Thoracic aorta (tissue), 2 donors: Measurements from ENCODE around the gene NELFA. TPM values are rescaled to one million over a fixed set of nuclear protein-coding genes. Genes with fewer than 3 reads are reported as not detected.

Experiments
- ATAC-seq: fragments of 150-250 bp; one replicate; pipeline ENCODE4 v1.8.0; 2017; ENCODE audit warnings: low read depth; ENCODE audit not compliant: insufficient number of reproducible peaks, low FRiP score
- DNase-seq: peaks from one replicate; pipeline ENCODE4 v3.0.0-alpha.2; 2020; ENCODE audit warnings: low spot score
- H3K27ac ChIP-seq, 2 donors: fragments of 200-600 bp; sonication (generic); 1 replicate in 1 of 2; 2 replicates in 1 of 2; pipeline ENCODE4 v1.5.1; 2016; ENCODE audit warnings: mild to moderate bottlenecking in 2 of 2, moderate library complexity in 2 of 2
- H3K27me3 ChIP-seq: fragments of 200-600 bp; sonication (generic); replicated peaks from 2 replicates; pipeline ENCODE4 v1.6.0; 2016; ENCODE audit warnings: mild to moderate bottlenecking; ENCODE audit not compliant: insufficient read depth
- H3K36me3 ChIP-seq: fragments of 200-600 bp; sonication (generic); one replicate; pipeline ENCODE4 v1.5.1; 2016
- H3K4me1 ChIP-seq, 2 donors: fragments of 200-600 bp; sonication (generic); 1 replicate in 1 of 2; 2 replicates in 1 of 2; pipeline versions ENCODE4 v1.5.1 to v1.6.0; 2016; ENCODE audit warnings: low read depth in 2 of 2, mild to moderate bottlenecking in 1 of 2; ENCODE audit not compliant: control insufficient read depth in 1 of 2
- H3K4me3 ChIP-seq: fragments of 200-600 bp; sonication (generic); 2 replicates; pipeline ENCODE4 v1.5.1; 2016; ENCODE audit warnings: mild to moderate bottlenecking
- H3K9me3 ChIP-seq: fragments of 200-600 bp; sonication (generic); 2 replicates; pipeline ENCODE4 v1.5.1; 2016
- total RNA-seq, 2 donors: library from RNA; depleted of rRNA; stranded (reverse); fragments of >200 nt; gene quantifications; one replicate each; pipeline versions ENCODE4 v1.1.0 to v1.2.3, GENCODE V29; 2016
- TF ChIP-seq, protein P1 (sequence below): fragments of 200-600 bp; sonication (generic); IDR thresholded peaks from one replicate; pipeline ENCODE4 v1.5.1; 2019; ENCODE audit warnings: antibody characterized with exemption

Gene NELFA
- total RNA-seq, 2 donors from 2014 or later = 26.7 to 36.1 TPM

DNA sequence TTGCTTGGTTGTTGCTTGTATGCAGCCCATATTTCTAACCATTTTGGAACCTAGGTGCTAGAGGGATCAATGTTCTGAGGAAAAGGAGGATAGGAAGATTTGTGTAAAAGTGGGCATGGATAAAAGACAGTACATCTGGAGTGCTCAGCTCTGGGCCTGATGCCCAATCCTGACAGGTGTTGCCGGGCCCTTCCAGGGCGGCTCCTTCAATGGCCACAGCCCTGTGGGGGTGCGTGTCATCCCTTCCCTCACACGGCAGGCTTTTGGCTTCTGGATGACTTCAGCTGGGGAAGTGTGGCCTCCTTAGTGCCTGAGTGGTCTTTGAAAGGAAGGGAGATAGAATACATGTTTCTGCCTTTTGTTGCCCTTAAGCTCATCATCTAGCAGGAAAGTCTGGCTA, 47.2 kb downstream of the NELFA start:
- H3K27me3 ChIP-seq = no peaks in the 10 kb centered on the region
- no peaks in the 10 kb centered on the region for H3K4me1 ChIP-seq
- ATAC-seq = no peak
- H3K9me3 ChIP-seq = no peaks in the 10 kb centered on the region
- no peak overlapping the region for H3K27ac ChIP-seq
- no peak overlapping the region for H3K4me3 ChIP-seq
- H3K36me3 ChIP-seq = peaks cover 19% of the 10 kb centered on the region
- TF ChIP-seq, protein P1, sequence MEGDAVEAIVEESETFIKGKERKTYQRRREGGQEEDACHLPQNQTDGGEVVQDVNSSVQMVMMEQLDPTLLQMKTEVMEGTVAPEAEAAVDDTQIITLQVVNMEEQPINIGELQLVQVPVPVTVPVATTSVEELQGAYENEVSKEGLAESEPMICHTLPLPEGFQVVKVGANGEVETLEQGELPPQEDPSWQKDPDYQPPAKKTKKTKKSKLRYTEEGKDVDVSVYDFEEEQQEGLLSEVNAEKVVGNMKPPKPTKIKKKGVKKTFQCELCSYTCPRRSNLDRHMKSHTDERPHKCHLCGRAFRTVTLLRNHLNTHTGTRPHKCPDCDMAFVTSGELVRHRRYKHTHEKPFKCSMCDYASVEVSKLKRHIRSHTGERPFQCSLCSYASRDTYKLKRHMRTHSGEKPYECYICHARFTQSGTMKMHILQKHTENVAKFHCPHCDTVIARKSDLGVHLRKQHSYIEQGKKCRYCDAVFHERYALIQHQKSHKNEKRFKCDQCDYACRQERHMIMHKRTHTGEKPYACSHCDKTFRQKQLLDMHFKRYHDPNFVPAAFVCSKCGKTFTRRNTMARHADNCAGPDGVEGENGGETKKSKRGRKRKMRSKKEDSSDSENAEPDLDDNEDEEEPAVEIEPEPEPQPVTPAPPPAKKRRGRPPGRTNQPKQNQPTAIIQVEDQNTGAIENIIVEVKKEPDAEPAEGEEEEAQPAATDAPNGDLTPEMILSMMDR = no peak
- no peak for DNase-seq

DNA sequence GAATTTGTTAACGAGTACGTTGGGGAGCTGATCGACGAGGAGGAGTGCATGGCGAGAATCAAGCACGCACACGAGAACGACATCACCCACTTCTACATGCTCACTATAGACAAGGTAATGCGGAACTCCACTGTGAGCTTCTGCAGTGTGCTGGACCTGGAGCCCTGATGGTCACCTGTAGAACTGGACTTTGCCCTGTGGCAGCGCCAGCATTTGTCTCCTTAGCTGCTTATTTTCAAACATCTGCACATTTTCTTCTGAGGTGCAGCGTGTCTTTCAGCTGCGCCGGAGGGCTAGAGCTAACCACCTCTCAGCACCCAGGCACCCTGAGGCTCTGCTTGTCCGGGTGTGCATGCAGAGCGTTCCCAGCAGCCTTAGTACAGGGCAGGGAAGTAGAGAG, 47.7 kb downstream of the NELFA start:
- no peak for DNase-seq
- Histone ChIP-seq H3K27me3 (no peaks in the 10 kb centered on the region), H3K4me3 (no peak overlapping the region), H3K4me1 (no peaks in the 10 kb centered on the region), H3K36me3 (peaks cover 19% of the 10 kb centered on the region), H3K27ac (no peak overlapping the region), H3K9me3 (no peaks in the 10 kb centered on the region)
- no peak for ATAC-seq
- TF ChIP-seq, protein P1 = no peak

DNA sequence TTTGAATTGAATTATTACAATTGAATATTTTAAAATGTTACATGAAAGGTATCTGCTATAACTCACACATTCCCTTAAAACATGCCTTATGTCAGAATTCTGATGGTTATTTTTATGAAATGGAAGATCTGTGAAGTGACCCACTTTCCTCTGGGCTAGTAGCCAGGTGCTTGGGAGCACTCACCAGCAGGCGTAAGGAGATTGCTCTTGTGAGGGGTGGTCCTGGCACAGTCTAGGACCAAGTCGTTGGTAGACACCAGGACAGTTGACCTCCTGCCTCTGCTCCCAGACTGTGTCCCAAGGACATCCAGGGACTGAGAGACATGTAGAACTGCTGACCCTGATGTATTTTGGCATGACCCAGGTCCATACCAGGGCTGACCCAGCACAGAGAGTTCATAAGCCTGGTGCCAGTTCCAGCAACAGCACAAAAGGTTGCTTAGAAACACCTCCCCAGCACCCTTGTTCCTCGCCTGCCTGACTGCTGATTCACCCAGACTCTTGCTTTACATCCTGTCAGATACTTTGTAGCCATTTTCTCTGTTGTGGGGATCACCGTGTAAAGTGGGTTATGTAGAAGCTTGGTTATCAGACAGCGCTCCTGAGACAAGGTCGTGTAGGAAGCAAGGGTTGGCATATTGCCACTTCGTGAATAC, 48.5 kb downstream of the NELFA start:
- H3K36me3 ChIP-seq = peaks cover 19% of the 10 kb centered on the region
- H3K27ac ChIP-seq = no peak overlapping the region
- no peak overlapping the region for H3K4me3 ChIP-seq
- no peak for ATAC-seq
- H3K9me3 ChIP-seq = no peaks in the 10 kb centered on the region
- DNase-seq = no peak
- TF ChIP-seq, protein P1 = no peak
- no peaks in the 10 kb centered on the region for H3K4me1 ChIP-seq
- no peaks in the 10 kb centered on the region for H3K27me3 ChIP-seq

DNA sequence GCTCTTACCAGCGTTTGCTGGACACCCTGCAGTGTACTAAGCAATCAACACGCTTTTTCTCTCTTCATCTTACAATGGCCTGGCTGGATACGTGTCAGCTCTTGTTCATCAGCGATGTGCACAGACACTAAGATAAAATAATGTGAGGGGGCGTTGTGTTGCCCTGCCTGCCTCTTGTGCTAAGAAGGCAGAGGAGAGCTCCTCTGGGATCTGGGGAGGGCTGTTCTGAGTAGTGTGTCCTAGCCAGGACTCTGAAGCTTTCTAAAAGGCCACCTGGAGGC, 49.7 kb downstream of the NELFA start:
- Histone ChIP-seq H3K4me3 (no peak overlapping the region), H3K9me3 (no peaks in the 10 kb centered on the region), H3K27me3 (no peaks in the 10 kb centered on the region), H3K27ac (no peak overlapping the region), H3K36me3 (peaks cover 19% of the 10 kb centered on the region), H3K4me1 (no peaks in the 10 kb centered on the region)
- DNase-seq = no peak
- ATAC-seq = no peak
- TF ChIP-seq, protein P1 = no peak

DNA sequence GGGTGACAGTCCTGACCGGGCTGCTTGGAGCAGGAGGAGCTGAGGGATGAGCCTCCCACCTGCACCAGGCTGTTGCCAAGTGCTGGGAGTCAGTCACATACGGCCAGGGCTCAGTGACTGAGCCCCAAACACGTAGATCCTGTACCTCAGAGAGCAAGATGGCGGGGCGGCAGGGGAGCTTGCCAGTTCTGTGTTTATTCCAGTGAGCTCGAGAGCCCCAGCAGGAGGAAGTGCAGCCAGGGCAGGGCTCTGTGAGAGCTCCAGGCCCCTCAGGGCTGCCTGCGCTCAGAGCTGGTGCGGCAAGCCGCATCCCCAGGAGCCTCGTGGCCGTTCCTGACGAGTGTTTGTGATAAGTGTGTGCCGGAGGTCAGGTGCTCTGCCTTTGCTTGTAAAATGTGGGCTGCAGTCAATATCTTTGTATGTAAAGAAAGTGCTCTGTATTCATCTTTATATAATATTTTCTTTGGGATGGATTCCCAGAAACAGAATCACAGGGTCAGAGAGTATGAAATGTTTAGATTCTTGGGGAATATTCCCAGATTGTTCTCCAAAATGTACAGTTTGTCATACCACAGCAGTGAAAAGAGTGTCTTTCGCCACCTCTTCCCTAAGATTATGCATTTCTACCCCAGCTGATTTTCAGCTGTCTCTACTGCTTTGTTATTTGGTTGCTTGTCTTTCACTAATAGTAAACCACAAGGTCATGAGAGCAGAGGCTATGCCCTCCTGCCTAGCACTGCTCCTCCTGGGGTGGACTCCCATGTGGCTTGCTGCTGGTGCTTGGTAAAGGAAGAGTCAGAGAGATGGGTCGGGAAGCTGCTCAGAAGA, 50.3 kb downstream of the NELFA start:
- no peaks in the 10 kb centered on the region for H3K9me3 ChIP-seq
- no peak overlapping the region for H3K27ac ChIP-seq
- peaks cover 22% of the 10 kb centered on the region for H3K36me3 ChIP-seq
- ATAC-seq (no peak), DNase-seq (no peak)
- H3K4me3 ChIP-seq = no peak overlapping the region
- no peaks in the 10 kb centered on the region for H3K27me3 ChIP-seq
- TF ChIP-seq, protein P1 = no peak
- no peaks in the 10 kb centered on the region for H3K4me1 ChIP-seq
